IMR-90 (cell line): ENCODE data around the gene MRPL4.

Experiments used
- MAFK ChIP-seq: IDR thresholded peaks from 2 replicates; pipeline ENCODE4 v1.6.1; 2012; ENCODE audit warnings: low read depth, low read length, improper control_type of control experiment
- POLR2A ChIP-seq: IDR thresholded peaks from 2 replicates; pipeline ENCODE4 v1.6.1; 2012; ENCODE audit warnings: mild to moderate bottlenecking, low read depth, low read length
- TF ChIP-seq, protein P1 (sequence below): conservative IDR thresholded peaks from 2 replicates; pipeline ENCODE4 v1.5.1; 2012; ENCODE audit warnings: mild to moderate bottlenecking, low read depth, low read length, improper control_type of control experiment

DNA sequence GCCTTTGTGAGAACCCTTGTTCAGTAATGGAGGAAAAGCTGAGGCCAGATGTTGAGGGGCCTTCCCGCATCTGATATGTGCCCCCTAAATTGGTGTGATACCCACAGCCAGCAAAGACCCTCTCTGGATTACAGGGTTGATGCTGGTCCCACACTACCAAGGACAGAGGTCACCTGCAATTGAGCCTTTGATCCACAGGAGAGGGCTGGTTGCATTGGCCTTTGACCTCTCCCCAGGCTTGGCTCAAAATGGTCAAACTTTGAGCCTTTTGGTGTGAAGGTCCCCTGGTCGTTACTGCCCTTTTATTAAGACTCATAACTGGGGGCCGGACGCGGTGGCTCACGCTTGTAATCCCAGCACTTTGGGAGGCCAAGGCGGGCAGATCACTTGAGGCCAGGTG, 8.4 kb upstream of the MRPL4 start:
- TF ChIP-seq, protein P1, sequence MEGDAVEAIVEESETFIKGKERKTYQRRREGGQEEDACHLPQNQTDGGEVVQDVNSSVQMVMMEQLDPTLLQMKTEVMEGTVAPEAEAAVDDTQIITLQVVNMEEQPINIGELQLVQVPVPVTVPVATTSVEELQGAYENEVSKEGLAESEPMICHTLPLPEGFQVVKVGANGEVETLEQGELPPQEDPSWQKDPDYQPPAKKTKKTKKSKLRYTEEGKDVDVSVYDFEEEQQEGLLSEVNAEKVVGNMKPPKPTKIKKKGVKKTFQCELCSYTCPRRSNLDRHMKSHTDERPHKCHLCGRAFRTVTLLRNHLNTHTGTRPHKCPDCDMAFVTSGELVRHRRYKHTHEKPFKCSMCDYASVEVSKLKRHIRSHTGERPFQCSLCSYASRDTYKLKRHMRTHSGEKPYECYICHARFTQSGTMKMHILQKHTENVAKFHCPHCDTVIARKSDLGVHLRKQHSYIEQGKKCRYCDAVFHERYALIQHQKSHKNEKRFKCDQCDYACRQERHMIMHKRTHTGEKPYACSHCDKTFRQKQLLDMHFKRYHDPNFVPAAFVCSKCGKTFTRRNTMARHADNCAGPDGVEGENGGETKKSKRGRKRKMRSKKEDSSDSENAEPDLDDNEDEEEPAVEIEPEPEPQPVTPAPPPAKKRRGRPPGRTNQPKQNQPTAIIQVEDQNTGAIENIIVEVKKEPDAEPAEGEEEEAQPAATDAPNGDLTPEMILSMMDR: no peak
- TF ChIP-seq POLR2A: no peak
- no peak for TF ChIP-seq MAFK
